LNCAP (cell line): ENCODE results near the gene FMO2.

ENCODE experiments used
- CTCF ChIP-seq: fragments of 450-650 bp; IDR thresholded peaks from 2 replicates; pipeline ENCODE4 v1.5.1; 2017; ENCODE audit warnings: mild to moderate bottlenecking

FMO2 gene

GRCh38 chr1:171221665-171222591 is 36.8 kb downstream of the FMO2 start:
- no peak for TF ChIP-seq CTCF

DNA sequence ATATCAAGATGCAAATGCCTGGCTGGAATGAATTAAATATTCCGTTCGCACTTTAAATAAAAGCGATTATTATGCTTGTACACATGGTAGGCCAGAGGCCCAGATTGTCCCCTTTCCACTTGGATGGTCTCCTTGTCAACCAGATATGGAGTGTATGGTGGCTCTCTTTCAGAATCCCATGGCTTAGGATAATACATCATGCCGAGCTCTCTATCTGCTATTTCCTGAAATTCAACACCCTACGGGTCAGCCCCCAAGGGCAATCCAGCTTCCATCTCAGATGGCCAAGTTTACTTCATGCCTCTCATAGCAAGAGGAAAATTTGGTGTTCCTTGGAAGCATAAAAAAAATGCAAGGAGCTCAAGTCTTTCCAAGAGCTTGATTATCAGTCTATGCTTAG is 37.8 kb downstream of the FMO2 start:
- no peak for TF ChIP-seq CTCF

GRCh38 chr1:171226747-171227370 is 41.8 kb downstream of the FMO2 start:
- TF ChIP-seq CTCF, result peak; percentile 87

- no peak for TF ChIP-seq CTCF
Measured at GRCh38 chr1:171231326-171231725, 46.2 kb downstream of the FMO2 start.

- TF ChIP-seq CTCF, result no peak
Measured at GRCh38 chr1:171233183-171233582, 48.1 kb downstream of the FMO2 start.

DNA sequence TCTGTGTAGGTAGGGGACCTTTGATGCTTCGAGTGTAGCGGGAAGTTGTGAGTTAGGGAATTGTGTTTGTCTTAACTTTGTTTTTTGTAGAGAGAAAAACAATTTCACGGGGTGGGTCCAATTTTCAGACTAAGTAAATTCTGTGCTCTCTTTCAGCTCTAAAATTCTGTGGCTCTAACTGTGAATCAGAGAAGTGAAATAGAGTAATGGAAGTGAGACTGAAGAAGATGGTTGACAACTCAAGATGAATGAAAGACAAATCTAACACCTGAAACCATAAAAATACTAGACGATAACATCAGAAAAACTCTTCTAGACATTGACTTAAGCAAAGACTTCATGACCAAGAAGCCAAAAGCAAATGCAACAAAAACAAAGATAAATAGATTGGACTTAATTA is 58.8 kb downstream of the FMO2 start:
- TF ChIP-seq CTCF, result no peak

DNA sequence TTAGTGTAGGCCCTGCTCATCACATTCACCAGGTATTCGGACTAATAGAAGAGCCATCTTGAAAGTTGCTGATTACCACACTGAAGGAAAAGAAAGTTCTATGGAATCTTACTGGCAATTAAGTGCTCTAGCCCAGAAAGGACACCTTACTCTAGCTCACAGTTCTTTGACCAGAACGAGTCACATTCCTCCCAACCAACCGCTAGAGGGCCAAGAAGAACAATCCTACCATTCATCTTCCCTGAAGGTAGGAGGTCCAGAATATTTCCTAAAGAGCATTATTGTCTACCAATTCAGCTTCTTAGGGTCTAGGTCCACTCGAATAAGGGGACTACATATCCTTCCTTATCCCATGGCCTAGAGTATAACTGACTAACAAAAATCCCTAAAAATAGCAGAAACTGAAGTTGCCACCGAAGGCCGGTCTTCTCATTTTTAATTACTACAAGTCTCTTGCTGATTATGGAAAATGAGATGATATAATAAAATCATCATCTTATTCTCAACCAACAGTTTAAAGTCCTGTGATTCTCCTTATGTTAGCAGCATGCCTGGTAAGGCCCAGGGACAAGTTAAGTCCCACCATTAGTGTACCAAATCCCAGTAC is 60.5 kb downstream of the FMO2 start:
- peak; percentile 89 for TF ChIP-seq CTCF
